ENCODE measurements around the gene TRIM49D2. TPM values are rescaled to one million over a fixed set of nuclear protein-coding genes. Genes with fewer than 3 reads are reported as not detected.
"Not testable (repeated sequence)": the region's sequence is repeated elsewhere in the genome, so short reads cannot be mapped to it uniquely, and the experiment has no call there.

TRIM49D2 gene
- total RNA-seq (2014; rRNA removed; shearing (Covaris generic)) = not detected in 2 replicates
- polyA plus RNA-seq (2015; cell fraction: cytosol; rRNA removed) = not detected in 2 replicates
- polyA plus RNA-seq (2015; cell fraction: nucleus; rRNA removed) = not detected in 2 replicates

DNA sequence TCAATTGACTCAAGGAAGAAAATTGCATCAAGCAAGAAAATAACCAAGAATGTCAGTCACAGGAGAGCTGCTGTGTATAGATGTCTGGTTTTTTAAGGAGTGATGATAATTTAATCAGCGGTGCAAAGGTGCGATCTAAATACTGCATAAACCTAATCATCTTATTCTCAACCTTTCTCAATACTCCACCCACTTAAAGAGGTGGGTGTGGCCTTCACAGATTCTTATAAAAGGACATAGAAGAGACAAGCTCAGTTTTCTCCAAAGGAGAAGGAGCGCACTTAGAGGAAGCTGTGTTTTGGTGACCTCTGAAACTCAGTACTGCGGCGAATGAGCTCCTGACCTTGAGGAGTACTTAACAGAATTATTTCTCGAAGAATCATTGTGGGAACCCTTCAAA, at the start of gene TRIM49D2:
Gene TRIM49D2 (plus strand): TSS at position 301 of the 400 bp plus-strand sequence. CDS start 2,698 bp downstream, outside the sequence.
- not testable (repeated sequence) for DNase-seq (ENCODE audit: low read depth)

DNA sequence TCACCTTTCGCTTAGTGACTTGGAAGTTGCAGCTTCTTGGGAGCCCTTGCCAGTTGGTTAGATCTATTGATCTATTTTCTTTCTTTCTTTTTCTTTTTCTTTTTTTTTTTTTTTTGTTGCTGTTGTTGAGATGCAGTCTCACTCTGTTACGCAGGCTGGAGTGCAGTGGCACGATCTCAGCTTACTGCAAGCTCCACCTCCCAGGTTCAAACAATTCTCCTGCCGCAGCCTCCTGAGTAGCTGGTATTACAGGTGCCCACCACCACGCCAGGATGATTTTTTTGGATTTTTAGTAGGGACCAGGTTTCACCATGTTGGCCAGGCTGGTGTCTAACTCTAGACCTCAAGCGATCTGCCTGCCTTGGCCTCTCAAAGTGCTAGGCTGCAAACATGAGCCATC, 46.4 kb upstream of the TRIM49D2 start:
- not testable (repeated sequence) for DNase-seq (ENCODE audit: low read depth)

GRCh38 chr11:89893245-89893644, 30.6 kb upstream of the TRIM49D2 start:
- not testable (repeated sequence) for DNase-seq (ENCODE audit: low read depth)

GRCh38 chr11:89900809-89901208, 23.1 kb upstream of the TRIM49D2 start:
- DNase-seq (ENCODE audit: low read depth) = not testable (repeated sequence)

DNA sequence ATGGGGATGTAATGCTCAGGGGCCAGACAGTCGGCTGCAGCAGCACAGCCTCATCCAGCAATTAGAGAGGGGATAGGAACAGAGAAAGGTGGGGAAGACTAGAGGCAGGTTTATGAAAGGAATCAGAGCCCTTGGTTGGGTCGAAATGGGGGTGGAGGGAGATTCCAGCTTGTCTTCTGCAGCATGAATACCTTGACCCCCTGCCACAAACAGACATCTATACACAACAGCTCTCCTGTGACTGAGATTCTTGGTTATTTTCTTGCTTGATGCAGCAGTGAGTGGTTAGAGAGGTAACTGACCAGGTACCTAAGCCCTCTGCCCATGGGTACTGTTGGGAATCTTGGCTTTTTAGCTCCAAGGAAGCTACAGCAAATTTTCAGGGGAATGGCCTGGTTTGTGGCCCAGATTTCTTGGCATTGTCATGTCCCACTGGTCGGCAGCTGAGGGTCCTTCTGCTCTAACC, 1.6 kb upstream of the TRIM49D2 start, which contains the start of gene TRIM49D1:
Gene TRIM49D1 (minus strand): TSS at position 51 of the 466 bp plus-strand sequence. CDS start 4,535 bp downstream, outside the sequence.
- DNase-seq (ENCODE audit: low read depth) = no peak

DNA sequence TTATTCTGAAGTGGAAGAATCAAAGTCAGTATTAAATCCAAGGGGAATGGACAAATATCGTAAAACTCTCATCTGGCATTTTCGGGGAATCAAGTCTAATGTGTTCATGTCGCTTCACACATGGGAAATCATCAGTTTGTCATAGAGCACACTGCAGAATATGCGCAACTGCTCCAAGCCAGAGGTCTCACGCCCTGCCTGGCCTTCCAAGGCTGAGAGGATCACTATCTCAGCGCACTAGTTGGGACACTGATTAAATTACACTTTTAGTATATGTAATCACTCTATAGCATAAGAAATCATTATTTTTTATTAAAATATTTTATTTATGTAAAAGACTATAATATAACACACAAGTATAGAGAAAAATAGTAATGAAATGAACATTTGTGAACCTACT, 37.0 kb downstream of the TRIM49D2 start:
- DNase-seq (ENCODE audit: low read depth) = not testable (repeated sequence)

GRCh38 chr11:89965737-89966136, 41.9 kb downstream of the TRIM49D2 start, which contains the start of gene TRIM64:
TRIM64 (plus strand) TSS chr11:89966037; CDS start chr11:89968504, 2,467 bp downstream.
- not testable (repeated sequence) for DNase-seq (ENCODE audit: low read depth)

Small RNA genes within 50 kb of the gene (small RNA-seq; reads per million reads assigned to genes)
- not detected for gene AP004607.1

Other genes starting within 250 kb of the TRIM49D2 start
- not detected in 2 replicates for gene TRIM77, start 213.8 kb upstream of the TRIM49D2 start, total RNA-seq (2014; rRNA removed; shearing (Covaris generic))
- not detected in 2 replicates for gene TRIM49, start 115.5 kb upstream of the TRIM49D2 start, total RNA-seq (2014; rRNA removed; shearing (Covaris generic))
- gene TRIM64B, start 45.6 kb upstream of the TRIM49D2 start, total RNA-seq (2014; rRNA removed; shearing (Covaris generic)) = not detected in 2 replicates
- not detected in 2 replicates for gene TRIM49D1, start 1.8 kb upstream of the TRIM49D2 start, total RNA-seq (2014; rRNA removed; shearing (Covaris generic))
- not detected in 2 replicates for gene TRIM64, start 42.0 kb downstream of the TRIM49D2 start, total RNA-seq (2014; rRNA removed; shearing (Covaris generic))
- gene TRIM49C, start 107.0 kb downstream of the TRIM49D2 start, total RNA-seq (2014; rRNA removed; shearing (Covaris generic)) = not detected in 2 replicates
- not detected in 2 replicates for gene UBTFL1, start 161.9 kb downstream of the TRIM49D2 start, total RNA-seq (2014; rRNA removed; shearing (Covaris generic))
- 0.73 and 1.3 TPM in 2 replicates for gene NAALAD2, start 210.6 kb downstream of the TRIM49D2 start, total RNA-seq (2014; rRNA removed; shearing (Covaris generic))